Body of pancreas (tissue), 4 donors: ENCODE results near the gene HYOU1.

ENCODE experiments used
- CTCF ChIP-seq, 7 experiments: fragments of 450-650 bp in 4 of 7; fragments of 200-600 bp in 3 of 7; sonication (generic) in 3 of 7; IDR thresholded peaks; one replicate each; pipeline ENCODE4 v1.5.1; 2016 to 2019; ENCODE audit warnings: antibody characterized with exemption in 7 of 7
- POLR2A ChIP-seq, 3 donors: fragments of 450-650 bp; IDR thresholded peaks; one replicate each; pipeline ENCODE4 v1.6.1; 2016; ENCODE audit warnings: antibody characterized with exemption in 3 of 3, mild to moderate bottlenecking in 2 of 3

- TF ChIP-seq CTCF (IDR thresholded peaks at IDR 0.05) (no peak), POLR2A (IDR thresholded peaks at IDR 0.05) (no peak)
Measured at GRCh38 chr11:119026970-119027369, 30.0 kb downstream of the HYOU1 start.
